IMR-90 (cell line): ENCODE results near the gene GSTO1. TPM values are rescaled to one million over a fixed set of nuclear protein-coding genes. Genes with fewer than 3 reads are reported as not detected.

Experiments used
- ATAC-seq: fragments of 200-7000 bp; cut with Tn5 transposase; 2 replicates; pipeline ENCODE4 v1.9.1; 2020; ENCODE audit warnings: low read depth, mild to moderate bottlenecking, moderate library complexity
- BruUV-seq: library from RNA; stranded (reverse); fragments of 400-500 nt; replicated peaks from 2 replicates; lab custom pipeline; 2021; lab: Mats Ljungman, UMichigan
- CTCF ChIA-PET: fragments of 300-600 bp; formaldehyde crosslinking; extraction: SDS; loops from one replicate; lab custom pipeline; 2021; ENCODE audit warnings: antibody characterized with exemption; lab: Yijun Ruan, JAX
- POLR2A ChIA-PET: fragments of 300-600 bp; sonication (Branson Sonifier 250); formaldehyde crosslinking; loops from one replicate; lab custom pipeline; 2022; ENCODE audit warnings: antibody characterized with exemption; ENCODE audit not compliant: unreplicated experiment; lab: Charles Lee
- DNase-seq: peaks from one replicate; pipeline ENCODE4 v3.0.0; 2013
- H2AFZ ChIP-seq: replicated peaks from 2 replicates; pipeline ENCODE3; 2013; ENCODE audit warnings: low read length, mild to moderate bottlenecking; ENCODE audit not compliant: poor library complexity
- H2AK5ac ChIP-seq: 2 replicates; pipeline ENCODE4 v1.6.1; 2013; ENCODE audit warnings: low read depth, low read length, inconsistent platforms
- H2AK9ac ChIP-seq: replicated peaks from 2 replicates; pipeline ENCODE3; 2013; ENCODE audit warnings: mild to moderate bottlenecking, low read depth, low read length, moderate library complexity; ENCODE audit not compliant: poor library complexity
- H2BK120ac ChIP-seq: 2 replicates; pipeline ENCODE4 v1.6.1; 2013; ENCODE audit warnings: low read depth, low read length, inconsistent platforms
- H2BK15ac ChIP-seq: 3 replicates; pipeline ENCODE4 v1.6.1; 2013; ENCODE audit warnings: low read depth, low read length, inconsistent platforms
- H2BK20ac ChIP-seq: 2 replicates; pipeline ENCODE4 v1.6.1; 2013; ENCODE audit warnings: low read depth, mild to moderate bottlenecking, inconsistent platforms, low read length, moderate library complexity
- H2BK5ac ChIP-seq: 2 replicates; pipeline ENCODE4 v1.6.1; 2013; ENCODE audit warnings: mild to moderate bottlenecking, low read depth, low read length, inconsistent platforms; ENCODE audit not compliant: poor library complexity, severe bottlenecking
- H3K14ac ChIP-seq: replicated peaks from 2 replicates; pipeline ENCODE4 v1.6.1; 2013; ENCODE audit warnings: low read depth, low read length, inconsistent platforms
- H3K18ac ChIP-seq: 2 replicates; pipeline ENCODE4 v1.6.1; 2013; ENCODE audit warnings: low read depth, low read length, control low read depth
- H3K23ac ChIP-seq: 2 replicates; pipeline ENCODE4 v1.6.1; 2013; ENCODE audit warnings: low read depth, low read length, inconsistent platforms
- H3K27ac ChIP-seq: 2 replicates; pipeline ENCODE4 v1.5.1; 2013; ENCODE audit warnings: mild to moderate bottlenecking, control low read depth, low read length; ENCODE audit not compliant: insufficient read depth
- H3K27me3 ChIP-seq: 2 replicates; pipeline ENCODE4 v1.6.1; 2013; ENCODE audit warnings: low read length; ENCODE audit not compliant: control insufficient read depth, insufficient read depth
- H3K36me3 ChIP-seq: 2 replicates; pipeline ENCODE4 v1.6.1; 2013; ENCODE audit warnings: low read length, mixed read lengths; ENCODE audit not compliant: control insufficient read depth, insufficient read depth
- H3K4ac ChIP-seq: 2 replicates; pipeline ENCODE4 v1.6.1; 2013; ENCODE audit warnings: low read depth, low read length, inconsistent platforms
- H3K4me1 ChIP-seq: 2 replicates; pipeline ENCODE4 v1.6.1; 2013; ENCODE audit warnings: low read length, mixed read lengths; ENCODE audit not compliant: control insufficient read depth, insufficient read depth
- H3K4me2 ChIP-seq: 2 replicates; pipeline ENCODE4 v1.6.1; 2013; ENCODE audit warnings: low read depth, mild to moderate bottlenecking, control low read depth, low read length, moderate library complexity
- H3K4me3 ChIP-seq: 2 replicates; pipeline ENCODE4 v1.5.1; 2013; ENCODE audit warnings: low read depth, mild to moderate bottlenecking, control low read depth, low read length, moderate library complexity; ENCODE audit not compliant: insufficient read depth
- H3K56ac ChIP-seq: 2 replicates; pipeline ENCODE4 v1.6.1; 2013; ENCODE audit warnings: low read length, inconsistent platforms; ENCODE audit not compliant: insufficient read depth; ENCODE audit errors: extremely low read depth
- H3K79me1 ChIP-seq, 2 experiments: 2 replicates each; pipeline ENCODE4 v1.6.1; 2013; ENCODE audit warnings: low read length in 2 of 2, inconsistent platforms in 1 of 2, low read depth in 1 of 2
- H3K9ac ChIP-seq: 2 replicates; pipeline ENCODE4 v1.6.1; 2013; ENCODE audit warnings: low read depth, low read length, control low read depth
- H3K9me1 ChIP-seq: 2 replicates; pipeline ENCODE4 v1.6.1; 2013; ENCODE audit warnings: low read length, inconsistent platforms; ENCODE audit not compliant: insufficient read depth
- H3K9me3 ChIP-seq: 2 replicates; pipeline ENCODE4 v1.6.1; 2013; ENCODE audit warnings: low read length; ENCODE audit not compliant: control insufficient read depth, insufficient read depth
- H4K20me1 ChIP-seq: 2 replicates; pipeline ENCODE4 v1.6.1; 2013; ENCODE audit warnings: low read length, inconsistent platforms; ENCODE audit not compliant: insufficient read depth
- H4K5ac ChIP-seq: 2 replicates; pipeline ENCODE4 v1.6.1; 2013; ENCODE audit warnings: mild to moderate bottlenecking, low read depth, low read length, control low read depth
- H4K8ac ChIP-seq, 2 experiments: 2 replicates each; pipeline ENCODE4 v1.6.1; 2013; ENCODE audit warnings: low read depth in 2 of 2, low read length in 2 of 2, control low read depth in 1 of 2, inconsistent platforms in 1 of 2
- H4K91ac ChIP-seq: 2 replicates; pipeline ENCODE4 v1.6.1; 2013; ENCODE audit warnings: low read depth, low read length, inconsistent platforms; ENCODE audit not compliant: insufficient read depth
- BHLHE40 ChIP-seq: fragments of 150-350 bp; IDR thresholded peaks from 2 replicates; pipeline ENCODE4 v1.6.1; 2016; ENCODE audit warnings: mild to moderate bottlenecking, low read depth, low read length
- CEBPB ChIP-seq: IDR thresholded peaks from 2 replicates; pipeline ENCODE4 v1.6.1; 2012; ENCODE audit warnings: low read depth, low read length, improper control_type of control experiment
- ELK1 ChIP-seq: fragments of 150-350 bp; IDR thresholded peaks from 2 replicates; pipeline ENCODE4 v1.6.1; 2016; ENCODE audit warnings: low read depth, mild to moderate bottlenecking, low read length, moderate library complexity, borderline replicate concordance
- NFE2L2 ChIP-seq: fragments of 150-350 bp; IDR thresholded peaks from 2 replicates; pipeline ENCODE4 v1.6.1; 2016; ENCODE audit warnings: low read depth, mild to moderate bottlenecking, low read length
- RAD21 ChIP-seq: IDR thresholded peaks from 2 replicates; pipeline ENCODE4 v1.6.1; 2012; ENCODE audit warnings: low read length, improper control_type of control experiment
- RFX5 ChIP-seq: IDR thresholded peaks from 2 replicates; pipeline ENCODE4 v1.8.0; 2012; ENCODE audit warnings: low read depth, mild to moderate bottlenecking, low read length, moderate library complexity
- WGBS, 2 experiments: methylation state at CpG; one replicate each; pipeline versions ENCODE4 v1.1.5 to v1.1.7; 2013; ENCODE audit warnings: missing lambda C conversion rate in 2 of 2; ENCODE audit not compliant: insufficient read length in 1 of 2; ENCODE audit errors: extremely low coverage in 2 of 2; 5-methylcytosine and 5-hydroxymethylcytosine counted together
- dilution Hi-C: fragments of 300-500 bp; cut with HindIII; formaldehyde crosslinking; loops from one replicate; pipeline ENCODE4 v1.14.3; 2018; ENCODE audit warnings: low sequenced_read_pairs; ENCODE audit not compliant: unreplicated experiment
- in situ Hi-C: fragments of 300-500 bp; cut with MboI; formaldehyde crosslinking; loops from 3 replicates; pipeline ENCODE4 v1.14.3; 2019; ENCODE audit warnings: low sequenced_read_pairs, inconsistent platforms, mixed read lengths
- intact Hi-C: fragments of 100-400 bp; cut with micrococcal nuclease; formaldehyde crosslinking; loops from 2 replicates; pipeline ENCODE4 v1.10.0; 2022
- polyA plus RNA-seq, 3 experiments: library from polyadenylated mRNA; depleted of rRNA; stranded (reverse); fragments of >200 nt; gene quantifications; 2 replicates each; pipeline ENCODE4 v1.2.3, GENCODE V29; 2012; ENCODE audit warnings: low replicate concordance in 1 of 3
- total RNA-seq: library from RNA; depleted of rRNA; stranded (reverse); fragments of >200 nt; gene quantifications from 2 replicates; pipeline ENCODE4 v1.2.3, GENCODE V29; 2012

The GSTO1 gene
- total and polyA plus RNA-seq, 2 of the 4 experiments (the other 2 are of a cell fraction) = 186 to 258 TPM

GRCh38 chr10:104251443-104251842, 3.2 kb upstream of the GSTO1 start:
- Histone ChIP-seq H2BK5ac (no peak overlapping the region), H2AK5ac (no peak overlapping the region), H3K56ac (no peak overlapping the region), H4K8ac (no peak overlapping the region), H2AK9ac (no peak overlapping the region), H3K27me3 (no peaks in the 10 kb centered on the region), H3K36me3 (no peaks in the 10 kb centered on the region), H2BK120ac (no peak overlapping the region), H3K9ac (no peak overlapping the region), H3K9me3 (no peaks in the 10 kb centered on the region), H2BK15ac (no peak overlapping the region), H3K4me1 (peaks cover 6% of the 10 kb centered on the region), H3K27ac (no peak overlapping the region), H4K91ac (no peak overlapping the region), H3K4me3 (no peak overlapping the region), H2AFZ (no peak overlapping the region), H2BK20ac (no peak overlapping the region), H3K14ac (no peak overlapping the region), H3K18ac (no peak overlapping the region), H3K4ac (no peak overlapping the region), H3K9me1 (0 out of 2 replicates have a peak, but pooled peaks cover 2% of the 10 kb centered on the region), H3K79me1 (peaks cover 0 to 11% of the 10 kb centered on the region in 2 experiments; a peak in 2 of 4 replicates), H4K5ac (no peak overlapping the region), H4K20me1 (peaks cover 3% of the 10 kb centered on the region; the same call in 1 of the 2 replicates), H3K23ac (no peak overlapping the region), H3K4me2 (no peak overlapping the region)
- POLR2A ChIA-PET = no interaction called here
- intact Hi-C loops = loop anchor here (5.0 kb wide), 1 partner anchor 364 kb away; no protein-coding TSS in a partner anchor
- dilution Hi-C loops = no loop called here
- TF ChIP-seq BHLHE40 = no peak
- TF ChIP-seq ELK1 = no peak
- TF ChIP-seq RFX5 = no peak
- no peak for TF ChIP-seq RAD21
- no peak for TF ChIP-seq NFE2L2
- TF ChIP-seq CEBPB = no peak
- ATAC-seq (no peak), DNase-seq (no peak)
- no TSS peak for BruUV-seq
- in situ Hi-C loops = no loop called here
- WGBS, 2 experiments = no CpG with 5 or more reads among the region's 6 CpGs
- CTCF ChIA-PET = no interaction called here
